WTC11 (cell line): ENCODE measurements around the gene TMEM266. TPM values are rescaled to one million over a fixed set of nuclear protein-coding genes. Genes with fewer than 3 reads are reported as not detected.

ENCODE experiments used
- ATAC-seq: fragments of 200-7000 bp; cut with Tn5 transposase; 2 replicates; pipeline ENCODE4 v1.10.0; 2021; ENCODE audit warnings: mild to moderate bottlenecking, moderate library complexity
- CTCF ChIA-PET: fragments of 300-600 bp; sonication (Branson Sonifier 250); formaldehyde crosslinking; loops from one replicate; lab custom pipeline; 2021; ENCODE audit warnings: antibody characterized with exemption; lab: Charles Lee
- POLR2A ChIA-PET: fragments of 350-600 bp; sonication (Branson Sonifier 250); formaldehyde crosslinking; loops from one replicate; lab custom pipeline; 2021; ENCODE audit warnings: antibody characterized with exemption; lab: Charles Lee
- DNase-seq: peaks from one replicate; pipeline ENCODE4 v3.0.0; 2021; ENCODE audit warnings: low spot score
- H3K27ac Mint-ChIP-seq: 2 replicates; pipeline ENCODE4 v1.8.0; 2021; ENCODE audit warnings: mixed read lengths
- H3K27me3 Mint-ChIP-seq: 2 replicates; pipeline ENCODE4 v1.8.0; 2021; ENCODE audit warnings: low read depth, mild to moderate bottlenecking, moderate library complexity, mixed read lengths
- H3K36me3 Mint-ChIP-seq: 2 replicates; pipeline ENCODE4 v1.8.0; 2021; ENCODE audit warnings: mixed read lengths
- H3K4me1 Mint-ChIP-seq: 2 replicates; pipeline ENCODE4 v1.8.0; 2022; ENCODE audit warnings: mixed read lengths
- H3K4me3 Mint-ChIP-seq: 2 replicates; pipeline ENCODE4 v1.8.0; 2021; ENCODE audit warnings: mild to moderate bottlenecking, moderate library complexity, mixed read lengths
- H3K9me3 Mint-ChIP-seq: 2 replicates; pipeline ENCODE4 v1.8.0; 2021; ENCODE audit warnings: mixed read lengths
- ATF3 ChIP-seq: sonication (generic); formaldehyde crosslinking; conservative IDR thresholded peaks from 2 replicates; pipeline ENCODE4 v1.8.1; 2022; ENCODE audit warnings: mild to moderate bottlenecking, missing genetic modification reagents
- E2F1 ChIP-seq: sonication (generic); formaldehyde crosslinking; IDR thresholded peaks from 2 replicates; pipeline ENCODE4 v1.8.0; 2022; ENCODE audit warnings: mild to moderate bottlenecking, missing genetic modification reagents
- E2F5 ChIP-seq: sonication (generic); formaldehyde crosslinking; IDR thresholded peaks from 2 replicates; pipeline ENCODE4 v1.8.1; 2022; ENCODE audit warnings: mild to moderate bottlenecking, moderate library complexity, missing genetic modification reagents
- ETV6 ChIP-seq: sonication (generic); formaldehyde crosslinking; IDR thresholded peaks from 2 replicates; pipeline ENCODE4 v1.8.1; 2022; ENCODE audit warnings: mild to moderate bottlenecking, missing genetic modification reagents
- FOXK1 ChIP-seq: sonication (generic); formaldehyde crosslinking; IDR thresholded peaks from 2 replicates; pipeline ENCODE4 v1.8.0; 2022; ENCODE audit warnings: mild to moderate bottlenecking, moderate library complexity, missing genetic modification reagents
- GRHL2 ChIP-seq: fragments of 250-450 bp; sonication (Bioruptor Pico); IDR thresholded peaks from 2 replicates; pipeline ENCODE4 v1.8.0; 2022; ENCODE audit warnings: mild to moderate bottlenecking, moderate library complexity; ENCODE audit not compliant: insufficient replicate concordance, severe bottlenecking
- HMGXB4 ChIP-seq: sonication (generic); formaldehyde crosslinking; IDR thresholded peaks from 2 replicates; pipeline ENCODE4 v1.8.1; 2023; ENCODE audit warnings: mild to moderate bottlenecking, moderate library complexity, missing genetic modification reagents
- IRF2 ChIP-seq: sonication (generic); formaldehyde crosslinking; IDR thresholded peaks from 2 replicates; pipeline ENCODE4 v1.8.0; 2022; ENCODE audit warnings: low read depth, missing genetic modification reagents, borderline replicate concordance
- NFE2L1 ChIP-seq: sonication (generic); formaldehyde crosslinking; IDR thresholded peaks from 2 replicates; pipeline ENCODE4 v1.8.1; 2023; ENCODE audit warnings: missing genetic modification reagents
- NR1H2 ChIP-seq: sonication (generic); formaldehyde crosslinking; IDR thresholded peaks from 2 replicates; pipeline ENCODE4 v1.9.0; 2021; ENCODE audit warnings: mild to moderate bottlenecking, moderate library complexity, missing genetic modification reagents
- SMAD3 ChIP-seq: sonication (generic); formaldehyde crosslinking; IDR thresholded peaks from 2 replicates; pipeline ENCODE4 v1.8.0; 2022; ENCODE audit warnings: missing genetic modification reagents, mild to moderate bottlenecking, borderline replicate concordance
- TEAD1 ChIP-seq: sonication (generic); formaldehyde crosslinking; IDR thresholded peaks from 2 replicates; pipeline ENCODE4 v1.8.0; 2022; ENCODE audit warnings: mild to moderate bottlenecking, missing genetic modification reagents
- TP53 ChIP-seq: sonication (generic); formaldehyde crosslinking; IDR thresholded peaks from 2 replicates; pipeline ENCODE4 v1.8.1; 2023; ENCODE audit warnings: mild to moderate bottlenecking, missing genetic modification reagents
- ZBTB43 ChIP-seq: sonication (generic); formaldehyde crosslinking; IDR thresholded peaks from 2 replicates; pipeline ENCODE4 v1.8.1; 2023; ENCODE audit warnings: mild to moderate bottlenecking, missing genetic modification reagents
- ZNF219 ChIP-seq: sonication (generic); formaldehyde crosslinking; IDR thresholded peaks from 2 replicates; pipeline ENCODE4 v1.8.0; 2023; ENCODE audit warnings: missing genetic modification reagents, mild to moderate bottlenecking, borderline replicate concordance
- ZNF396 ChIP-seq: fragments of 250-450 bp; sonication (Bioruptor Pico); IDR thresholded peaks from 2 replicates; pipeline ENCODE4 v1.8.0; 2021; ENCODE audit warnings: mild to moderate bottlenecking, moderate library complexity, borderline replicate concordance
- ZNF416 ChIP-seq: fragments of 250-450 bp; sonication (Bioruptor Pico); IDR thresholded peaks from 2 replicates; pipeline ENCODE4 v1.9.0; 2021; ENCODE audit warnings: mild to moderate bottlenecking, inconsistent platforms
- ZNF423 ChIP-seq: fragments of 250-450 bp; sonication (Bioruptor Pico); IDR thresholded peaks from 2 replicates; pipeline ENCODE4 v2.1.2; 2022; ENCODE audit warnings: mild to moderate bottlenecking, moderate library complexity
- ZNF425 ChIP-seq: fragments of 250-450 bp; sonication (Bioruptor Pico); conservative IDR thresholded peaks from 2 replicates; pipeline ENCODE4 v1.9.0; 2021; ENCODE audit warnings: mild to moderate bottlenecking
- ZSCAN18 ChIP-seq: fragments of 250-450 bp; sonication (Bioruptor Pico); IDR thresholded peaks from 2 replicates; pipeline ENCODE4 v2.1.2; 2022; ENCODE audit warnings: mild to moderate bottlenecking, moderate library complexity
- total RNA-seq: library from RNA; stranded (reverse); gene quantifications from 3 replicates; pipeline ENCODE4 v1.2.3, GENCODE V29; 2021

TMEM266 gene
- total RNA-seq, 1 experiment from 2014 or later = 8.6 TPM

GRCh38 chr15:76147906-76148570 is 88.3 kb downstream of the TMEM266 start (continued):
- TF ChIP-seq ETV6 (CRISPR knock-in tag) (0 out of 2 replicates have a peak, but pooled peaks have one; percentile 24), E2F1 (CRISPR knock-in tag) (no peak)

- ATAC-seq (no peak), DNase-seq (no peak)
- Mint-ChIP-seq H3K4me3 (no peak overlapping the region), H3K27me3 (no peaks in the 10 kb centered on the region), H3K36me3 (no peaks in the 10 kb centered on the region), H3K4me1 (peaks cover 47% of the 10 kb centered on the region), H3K27ac (no peak overlapping the region), H3K9me3 (no peaks in the 10 kb centered on the region)
- ChIA-PET POLR2A (no interaction called here), CTCF (interaction anchor here (0.5 to 4.9 kb wide), 14 partner anchors 10 to 339 kb away, joined by 4 to 113 read pairs (median 7); partner anchors contain the start of gene TMEM266)
- TF ChIP-seq E2F5 (CRISPR knock-in tag) (no peak), TP53 (no peak), FOXK1 (CRISPR knock-in tag) (no peak), ZNF425 (CRISPR knock-in tag) (no peak), NFE2L1 (CRISPR knock-in tag) (no peak), ZNF396 (CRISPR knock-in tag) (no peak), IRF2 (no peak), ZNF416 (CRISPR knock-in tag) (no peak)
These were observed 89.6 kb downstream of the TMEM266 start for GRCh38 chr15:76149291-76149915.

GRCh38 chr15:76150513-76150912 is 90.7 kb downstream of the TMEM266 start:
- Mint-ChIP-seq H3K27me3 (no peaks in the 10 kb centered on the region), H3K4me1 (peaks cover 47% of the 10 kb centered on the region), H3K36me3 (no peaks in the 10 kb centered on the region)
- no peak for ATAC-seq
- TF ChIP-seq TEAD1 (CRISPR knock-in tag) (no peak), ZNF396 (CRISPR knock-in tag) (no peak), GRHL2 (CRISPR knock-in tag) (no peak), NR1H2 (no peak), SMAD3 (CRISPR knock-in tag) (no peak), ZNF219 (CRISPR knock-in tag) (no peak), ATF3 (CRISPR knock-in tag) (no peak), HMGXB4 (CRISPR knock-in tag) (no peak), ZNF423 (CRISPR knock-in tag) (no peak), ZSCAN18 (no peak), ZBTB43 (CRISPR knock-in tag) (no peak)
- TF ChIP-seq, all 79 proteins: peak for 0
- ChIA-PET POLR2A (interaction anchor here (1.6 kb wide), 1 partner anchor 186 kb away, joined by 4 read pairs; the partner anchor contains the start of gene ISL2), CTCF (interaction anchor here (0.5 to 4.9 kb wide), 27 partner anchors 9 to 1439 kb away, joined by 3 to 113 read pairs (median 4); partner anchors contain the start of gene TMEM266)
- Mint-ChIP-seq H3K9me3 (no peaks in the 10 kb centered on the region), H3K4me3 (no peak overlapping the region), H3K27ac (no peak overlapping the region)
- DNase-seq = no peak
